Stimulated activated naive CD8-positive, alpha-beta T cell treated with anti-CD3 and anti-CD28 coated beads, Interleukin-15, Interleukin-2, amounts not matched to agents 100 U/mL and 50 U/mL, for 24 hours (primary cell): ENCODE results near the gene FGD4.
A peak's percentile ranks its signal among the peaks of the same experiment; 100 is the strongest.

ENCODE experiments used
- ATAC-seq: fragments of 150-1000 bp; cut with Tn5 transposase; one replicate; pipeline ENCODE4 v1.10.0; 2021
- DNase-seq: peaks from one replicate; pipeline ENCODE4 v3.0.0; 2021

FGD4 gene

GRCh38 chr12:32457251-32458025, 58.1 kb downstream of the FGD4 start:
- DNase-seq (no peak), ATAC-seq (no peak)

- no peak for DNase-seq
- no peak for ATAC-seq
These were observed 61.3 kb downstream of the FGD4 start for GRCh38 chr12:32460638-32461037.

DNA sequence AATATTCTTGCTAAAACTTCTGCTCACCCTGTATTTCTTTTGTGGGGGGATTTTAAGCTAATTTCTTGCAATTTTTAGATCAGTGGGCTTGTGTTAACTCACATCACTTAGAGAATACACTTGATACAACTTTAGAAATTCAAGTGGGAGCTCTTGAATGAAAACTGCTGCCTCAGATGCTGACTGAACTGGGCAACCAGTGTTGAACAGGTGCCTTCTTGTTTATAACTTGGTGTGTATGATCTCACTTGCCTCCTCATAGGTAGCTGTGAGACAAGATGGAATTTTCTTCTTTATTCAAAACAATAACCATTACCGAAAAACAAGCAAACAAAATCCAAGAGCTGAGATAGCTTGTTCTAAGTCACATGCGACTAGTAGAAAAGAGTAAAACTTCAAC, 63.5 kb downstream of the FGD4 start:
- no peak for DNase-seq
- no peak for ATAC-seq

GRCh38 chr12:32466187-32466586, 66.8 kb downstream of the FGD4 start:
- ATAC-seq (no peak), DNase-seq (no peak)

DNA sequence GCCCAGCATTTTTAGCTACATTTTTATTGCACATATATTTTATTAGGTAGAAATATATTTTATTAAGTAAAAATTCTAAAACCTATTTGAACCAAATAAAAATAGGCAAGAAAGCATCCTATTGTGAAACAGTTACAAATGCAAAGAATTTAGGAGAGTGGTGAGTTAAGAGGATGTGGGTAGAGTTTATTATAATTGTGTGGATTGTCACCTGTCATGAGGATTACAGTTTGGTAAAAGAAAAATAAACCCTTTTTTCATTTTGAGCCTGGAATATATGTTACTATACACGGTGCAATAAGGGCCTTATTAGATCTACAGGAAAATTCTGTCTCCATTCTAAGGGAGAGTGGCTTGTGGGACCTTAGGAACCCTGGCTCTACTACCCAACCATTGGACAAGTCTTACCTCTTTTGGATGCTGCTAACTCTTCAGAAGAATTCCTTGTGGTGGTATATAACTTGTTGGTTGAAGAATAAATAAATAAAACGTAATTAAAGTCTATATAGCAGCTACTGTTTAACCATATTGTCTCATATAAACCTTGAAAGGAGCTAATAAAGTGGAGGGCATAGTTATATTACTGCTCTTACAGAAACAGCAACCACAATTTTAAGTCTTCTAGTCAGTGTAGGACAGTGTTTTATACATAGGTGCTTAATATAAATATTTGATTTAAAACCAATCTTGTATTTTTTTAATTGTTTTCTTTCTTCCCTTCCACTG, 67.8 kb downstream of the FGD4 start:
- DNase-seq (no peak), ATAC-seq (no peak)

DNA sequence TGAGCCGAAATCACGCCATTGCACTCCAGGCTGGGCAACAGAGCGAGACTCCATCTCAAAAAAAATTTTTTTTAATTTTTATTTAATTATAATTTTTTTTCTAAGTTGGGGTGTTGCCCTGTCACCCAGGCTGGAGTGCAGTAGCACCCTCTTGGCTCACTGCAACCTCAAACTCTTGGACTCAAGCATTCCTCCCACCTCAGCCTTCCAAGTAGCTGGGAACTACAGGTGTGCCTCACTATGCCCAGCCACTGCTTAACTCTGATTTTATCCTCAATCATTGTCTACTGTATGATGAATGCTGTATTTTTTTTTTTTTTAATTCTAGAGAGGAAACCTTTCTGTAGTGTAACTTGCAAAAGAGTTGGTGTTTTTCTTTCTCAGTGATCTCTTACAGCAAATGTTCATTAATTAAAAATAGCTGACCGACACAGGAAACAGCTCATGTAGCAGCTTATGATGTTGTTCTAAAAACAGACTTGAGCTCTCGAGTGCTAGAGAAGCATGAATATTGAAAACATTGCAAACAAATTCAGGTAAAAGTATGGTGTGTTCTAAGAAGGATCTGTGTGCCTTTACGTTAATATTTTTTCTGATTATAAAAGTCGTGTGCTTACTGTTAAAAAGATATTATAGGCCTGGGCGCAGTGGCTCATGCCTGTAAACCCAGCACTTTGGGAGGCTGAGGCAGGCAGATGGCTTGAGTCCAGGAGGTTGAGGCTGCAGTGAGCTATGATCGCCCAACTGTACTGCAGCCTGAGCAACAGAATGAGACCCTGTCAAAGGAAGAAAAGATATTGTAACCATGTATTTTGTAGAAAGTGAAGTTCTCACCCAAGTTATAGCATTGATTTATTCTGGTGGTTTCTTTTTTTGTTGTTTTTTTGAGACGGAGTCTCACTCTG, 68.9 kb downstream of the FGD4 start:
- DNase-seq (no peak), ATAC-seq (no peak)

GRCh38 chr12:32470936-32471470, 71.6 kb downstream of the FGD4 start:
- DNase-seq (no peak), ATAC-seq (no peak)

GRCh38 chr12:32471591-32472001, 72.2 kb downstream of the FGD4 start:
- no peak for DNase-seq
- ATAC-seq = no peak

DNA sequence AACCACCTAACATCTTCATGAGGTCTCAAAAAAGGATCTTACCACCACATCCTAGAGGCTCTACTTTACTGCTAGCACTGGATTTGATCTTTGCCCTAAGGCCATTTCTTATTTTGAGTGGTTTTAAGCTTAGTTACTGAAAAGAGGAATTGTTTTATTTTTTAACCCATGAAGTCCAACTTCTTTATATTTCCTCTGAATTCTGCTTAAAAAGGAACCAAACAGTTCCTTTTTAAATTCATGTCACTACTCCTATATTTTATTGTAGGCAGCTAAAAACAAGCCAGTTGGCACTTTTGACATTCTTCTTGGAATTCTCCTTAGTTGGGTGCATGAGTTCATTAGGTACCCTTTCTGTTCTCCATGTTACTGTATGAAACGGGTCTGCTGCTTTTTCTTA, 76.4 kb downstream of the FGD4 start:
- DNase-seq = no peak

DNA sequence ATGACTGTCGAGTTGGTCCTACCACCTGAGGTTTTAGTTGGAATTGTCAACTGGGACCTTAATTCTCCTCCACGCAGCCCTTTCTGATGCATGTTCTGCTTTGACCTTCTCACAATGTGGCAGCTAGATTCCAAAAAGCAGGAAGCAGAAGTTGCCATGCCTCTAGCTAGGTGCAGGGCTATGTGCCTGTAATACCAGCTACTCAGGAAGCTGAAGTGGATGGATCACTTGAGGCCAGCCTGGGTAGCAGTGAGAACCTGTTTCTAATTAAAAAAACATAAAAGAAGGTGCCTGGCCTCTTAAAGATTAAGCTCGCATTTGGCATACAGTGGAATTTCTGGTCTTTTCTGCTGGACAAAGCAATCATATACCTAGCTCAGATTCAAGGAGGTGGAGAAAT, 77.1 kb downstream of the FGD4 start:
- no peak for ATAC-seq
- no peak for DNase-seq

More for the DNA sequence above, 76.4 kb downstream of the FGD4 start:
- ATAC-seq = no peak

DNA sequence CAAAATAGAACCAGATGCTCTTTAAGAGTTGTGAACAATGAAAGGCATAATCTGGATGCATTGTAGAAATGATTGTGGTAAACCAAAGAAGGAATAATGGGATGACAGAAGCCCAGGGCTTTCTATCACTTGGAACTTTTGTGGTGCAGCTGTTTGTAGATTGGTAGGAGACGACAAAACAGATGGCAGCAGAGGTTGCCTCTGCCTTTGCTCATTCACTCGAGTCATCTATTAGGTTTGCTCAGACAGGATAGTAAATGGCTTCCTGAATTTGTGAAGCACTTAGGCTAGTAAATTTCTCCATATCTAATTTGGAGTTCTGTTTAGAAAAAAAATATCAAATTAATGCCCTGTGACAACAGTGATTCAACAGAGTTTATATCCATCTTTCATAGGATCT, 78.4 kb downstream of the FGD4 start:
- ATAC-seq (no peak), DNase-seq (no peak)

DNA sequence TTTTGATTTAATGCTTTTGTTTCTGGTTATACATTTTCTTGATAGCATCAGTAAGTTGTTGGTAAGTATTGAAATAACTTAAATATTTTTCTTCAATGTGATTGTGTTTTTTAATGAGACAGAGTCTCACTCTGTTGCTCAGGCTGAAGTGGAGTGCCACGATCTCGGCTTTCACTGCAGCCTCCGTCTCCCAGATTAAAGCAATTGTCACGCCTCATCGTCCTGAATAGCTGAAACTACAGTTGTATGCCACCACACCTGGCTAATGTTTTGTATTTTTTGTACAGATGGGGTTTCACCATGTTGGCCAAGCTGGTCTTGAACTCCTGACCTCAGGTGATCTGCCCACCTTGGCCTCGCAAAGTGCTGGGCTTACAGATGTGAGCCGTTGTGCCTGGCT, 78.8 kb downstream of the FGD4 start:
- ATAC-seq (no peak), DNase-seq (no peak)

DNA sequence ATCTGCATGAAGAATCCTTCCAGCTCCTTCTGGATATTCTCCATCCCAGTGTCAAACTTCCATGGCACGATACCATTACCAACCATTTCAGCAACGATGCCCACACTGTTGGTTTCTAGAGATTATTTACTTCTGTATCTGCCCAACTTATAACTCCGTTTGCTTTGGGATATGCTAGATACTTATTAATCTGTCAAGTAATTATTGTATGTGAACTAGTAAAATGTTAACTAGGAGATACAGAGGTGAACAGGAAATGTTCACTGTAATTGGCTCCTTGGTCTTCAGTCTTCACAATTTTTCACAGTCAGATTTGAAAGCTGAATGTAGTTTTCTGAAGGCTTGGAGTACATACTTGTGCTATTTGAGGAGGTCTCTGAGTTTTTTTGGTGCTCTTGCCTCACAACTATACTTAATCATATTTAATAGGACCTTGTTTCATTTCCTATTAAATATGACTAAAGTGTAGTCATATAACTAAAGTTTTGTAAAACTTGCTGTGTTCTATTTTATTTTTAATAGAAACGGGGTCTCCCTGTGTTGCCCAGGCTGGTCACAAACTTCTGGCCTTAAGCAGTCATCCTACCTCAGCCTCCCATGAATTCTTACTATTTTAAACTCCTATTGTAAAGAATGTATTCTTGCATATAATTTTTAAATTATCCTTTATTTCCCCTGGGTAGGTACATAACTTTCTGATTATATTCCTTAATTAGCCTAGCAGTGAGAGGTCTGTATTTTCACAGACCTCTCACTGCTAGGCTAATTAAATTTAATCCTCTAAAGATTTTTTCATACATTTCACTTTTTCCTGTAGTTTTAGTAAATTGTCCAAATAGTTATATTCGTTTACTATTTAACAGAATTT, 79.7 kb downstream of the FGD4 start:
- no peak for ATAC-seq
- no peak for DNase-seq

DNA sequence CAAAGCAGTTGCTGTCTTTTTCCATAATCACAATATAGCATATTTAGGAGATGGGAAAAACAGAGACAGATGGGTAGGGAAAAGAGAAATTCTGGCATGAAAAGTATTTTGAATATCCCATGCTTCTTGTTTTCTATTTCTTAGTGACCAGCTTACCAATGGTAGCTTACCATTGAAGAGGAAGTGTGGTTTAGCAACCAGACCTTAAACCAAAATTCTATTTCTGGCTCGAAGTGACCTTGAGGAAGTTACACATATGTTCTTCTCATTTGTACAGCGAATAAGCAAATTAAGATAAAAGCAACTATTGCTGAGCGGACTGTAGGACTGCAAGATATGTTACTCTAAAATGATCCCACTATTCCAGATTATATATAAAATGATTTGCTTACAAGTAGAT, 82.9 kb downstream of the FGD4 start:
- no peak for DNase-seq
- no peak for ATAC-seq

DNA sequence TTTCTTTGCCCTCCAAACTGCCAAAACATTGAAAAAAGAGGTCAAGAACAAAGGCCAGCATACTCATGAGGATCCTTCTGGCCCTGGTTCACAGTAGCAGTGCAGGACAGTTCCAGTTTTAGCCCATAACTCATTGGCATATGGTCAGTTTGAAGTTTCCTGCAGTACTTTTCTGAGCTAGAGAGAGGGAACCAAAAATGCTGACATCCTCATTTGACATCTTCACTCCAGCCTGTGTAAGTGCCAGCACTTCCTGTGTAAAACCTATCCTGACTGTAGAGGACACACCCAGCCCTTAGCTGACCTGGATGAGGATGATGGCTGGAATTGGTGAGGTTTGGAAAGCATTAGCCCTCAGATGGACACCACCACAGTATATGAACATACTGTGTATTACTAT, 84.1 kb downstream of the FGD4 start:
- no peak for ATAC-seq
- no peak for DNase-seq

DNA sequence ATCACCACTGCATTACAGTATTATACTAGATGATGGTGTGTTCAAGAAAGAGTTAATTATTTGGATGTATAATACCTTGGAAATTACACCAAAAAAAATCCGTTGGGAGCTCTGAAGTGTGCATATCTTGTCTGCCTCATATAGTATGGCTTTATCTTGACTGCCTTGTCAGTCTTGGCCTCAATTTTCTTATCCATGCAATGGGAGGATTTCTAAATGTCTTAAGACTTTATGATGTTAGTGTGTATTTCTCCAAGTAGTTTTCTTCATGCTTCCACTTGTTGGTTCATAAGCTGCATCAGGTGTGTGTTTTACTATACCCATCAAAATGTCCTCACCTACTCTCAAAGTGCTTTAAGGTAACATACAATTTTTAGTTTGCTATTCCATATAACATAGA, 84.6 kb downstream of the FGD4 start:
- ATAC-seq = no peak
- DNase-seq = no peak

DNA sequence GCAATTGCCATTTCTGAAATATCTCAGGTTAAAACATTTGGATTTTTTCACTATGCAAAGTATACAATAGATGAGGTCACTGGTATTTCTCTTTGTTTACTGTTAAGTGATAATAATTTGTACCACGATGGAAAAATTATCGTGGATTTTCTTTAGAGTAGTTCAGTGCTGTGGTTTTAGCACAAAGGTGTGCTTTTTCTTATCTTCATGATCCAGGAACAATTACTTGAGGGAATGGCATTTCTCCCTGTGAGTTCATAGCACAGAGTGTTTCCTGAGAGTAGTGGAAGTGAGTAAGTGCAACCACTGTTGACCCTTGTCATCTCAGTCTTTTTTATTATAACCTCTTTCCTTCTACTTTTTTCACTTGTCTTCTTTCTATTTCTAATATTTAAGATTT, 86.8 kb downstream of the FGD4 start:
- DNase-seq (no peak), ATAC-seq (no peak)

DNA sequence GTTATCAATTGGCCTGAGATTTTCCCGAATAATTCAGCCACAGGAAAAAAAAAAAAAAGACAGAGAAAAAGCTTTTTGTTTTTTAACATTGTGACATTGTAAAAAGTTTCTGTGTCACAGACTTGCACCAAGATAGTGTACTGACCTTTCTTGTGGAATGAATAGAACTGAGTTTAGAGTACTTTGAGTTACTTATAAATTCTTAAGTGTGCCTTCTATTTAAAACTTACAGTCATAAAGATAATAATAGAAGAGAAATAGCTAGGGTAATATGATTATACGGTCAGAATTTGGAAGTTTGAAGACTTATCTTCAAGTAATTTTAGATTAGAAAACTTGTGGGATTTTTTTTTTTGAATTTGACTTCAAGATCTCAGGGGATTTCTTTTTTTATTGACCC, 88.8 kb downstream of the FGD4 start:
- DNase-seq = no peak

GRCh38 chr12:32489070-32489469, 89.7 kb downstream of the FGD4 start:
- no peak for DNase-seq
- ATAC-seq = no peak

More for the DNA sequence above, 88.8 kb downstream of the FGD4 start:
- no peak for ATAC-seq

DNA sequence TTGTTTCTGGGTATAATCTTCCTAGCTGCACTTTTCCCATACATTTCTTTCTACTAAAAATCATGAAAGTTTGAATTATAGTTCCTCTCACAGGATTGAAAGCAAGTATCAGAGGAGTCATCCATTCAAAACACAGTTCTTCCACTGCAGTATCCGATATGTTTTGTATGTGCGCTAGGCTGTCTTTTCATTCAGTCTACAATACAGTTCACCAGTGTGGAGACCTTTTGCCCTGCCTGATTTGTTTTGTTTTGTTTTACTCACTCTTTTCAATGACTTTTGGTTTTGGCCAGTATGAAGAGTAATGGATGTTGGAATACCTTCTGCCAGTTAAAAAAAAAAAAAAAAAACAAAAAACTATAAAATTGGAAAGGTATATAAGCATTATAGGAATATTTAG, 91.4 kb downstream of the FGD4 start:
- no peak for ATAC-seq
- DNase-seq = no peak

GRCh38 chr12:32493282-32493681, 93.9 kb downstream of the FGD4 start:
- no peak for DNase-seq
- no peak for ATAC-seq

GRCh38 chr12:32494656-32495055, 95.3 kb downstream of the FGD4 start:
- peak; percentile 52 for ATAC-seq
- DNase-seq = peak; percentile 5
